H1 (cell line): ENCODE data around the gene CAPN13. TPM values are rescaled to one million over a fixed set of nuclear protein-coding genes. Genes with fewer than 3 reads are reported as not detected.

ENCODE experiments used
- CTCF ChIA-PET: fragments of 300-600 bp; sonication (Branson Sonifier 250); formaldehyde crosslinking; loops from one replicate; lab custom pipeline; 2021; ENCODE audit not compliant: partially characterized antibody; lab: Charles Lee
- POLR2A ChIA-PET: fragments of 300-600 bp; sonication (Branson Sonifier 250); formaldehyde crosslinking; loops from one replicate; lab custom pipeline; 2021; ENCODE audit warnings: inconsistent platforms; ENCODE audit not compliant: partially characterized antibody; lab: Charles Lee
- DNase-seq, 2 experiments: peaks; one replicate each; pipeline versions ENCODE4 v3.0.0 to v3.0.0-alpha.2; 2010 to 2022; ENCODE audit warnings: low spot score in 2 of 2, low read depth in 1 of 2, mixed read lengths in 1 of 2
- FAIRE-seq: peaks from 2 replicates; lab custom pipeline; 2011; peaks lifted over from hg19 to GRCh38; lab: Jason Lieb, UNC
- H2AFZ ChIP-seq: 2 replicates; pipeline ENCODE4 v1.8.1; 2012; ENCODE audit warnings: low read length, inconsistent platforms
- H2AK5ac ChIP-seq: 2 replicates; pipeline ENCODE4 v1.6.1; 2013; ENCODE audit warnings: low read depth, low read length
- H2BK120ac ChIP-seq: replicated peaks from 2 replicates; pipeline ENCODE3; 2013; ENCODE audit warnings: low read depth, low read length, inconsistent platforms
- H2BK12ac ChIP-seq: 2 replicates; pipeline ENCODE4 v1.6.1; 2013; ENCODE audit warnings: low read depth, low read length
- H2BK15ac ChIP-seq: 2 replicates; pipeline ENCODE4 v1.6.1; 2013; ENCODE audit warnings: low read length
- H2BK20ac ChIP-seq: 2 replicates; pipeline ENCODE4 v1.6.1; 2013; ENCODE audit warnings: low read length
- H2BK5ac ChIP-seq: 2 replicates; pipeline ENCODE4 v1.6.1; 2013; ENCODE audit warnings: low read depth, low read length
- H3K14ac ChIP-seq: 2 replicates; pipeline ENCODE4 v1.6.1; 2013; ENCODE audit warnings: inconsistent platforms; ENCODE audit not compliant: insufficient read length
- H3K18ac ChIP-seq: 2 replicates; pipeline ENCODE4 v1.6.1; 2013; ENCODE audit warnings: low read length; ENCODE audit errors: extremely low read depth
- H3K23ac ChIP-seq: 2 replicates; pipeline ENCODE4 v1.6.1; 2013; ENCODE audit warnings: inconsistent platforms; ENCODE audit not compliant: insufficient read length
- H3K23me2 ChIP-seq: 2 replicates; pipeline ENCODE4 v1.6.1; 2013; ENCODE audit warnings: low read depth, low read length
- H3K27ac ChIP-seq: 2 replicates; pipeline ENCODE4 v1.6.1; 2011; ENCODE audit warnings: low read depth, low read length, inconsistent platforms
- H3K27me3 ChIP-seq, 4 experiments: replicated peaks in 1 of 4; 1 replicate in 1 of 4; 2 replicates in 3 of 4; pipeline versions ENCODE4 v1.6.1 to v1.8.1; 2011 to 2013; ENCODE audit warnings: low read length in 3 of 4, mild to moderate bottlenecking in 3 of 4, inconsistent platforms in 2 of 4, mixed read lengths in 2 of 4, moderate library complexity in 1 of 4; ENCODE audit not compliant: control insufficient read depth in 3 of 4, insufficient read depth in 3 of 4; ENCODE audit errors: extremely low read depth in 1 of 4
- H3K36me3 ChIP-seq, 4 experiments: 2 replicates each; pipeline versions ENCODE4 v1.6.1 to v1.8.1; 2011 to 2013; ENCODE audit warnings: mild to moderate bottlenecking in 4 of 4, low read length in 3 of 4, moderate library complexity in 2 of 4, control low read depth in 1 of 4, inconsistent platforms in 1 of 4; ENCODE audit not compliant: insufficient read depth in 4 of 4, control insufficient read depth in 2 of 4
- H3K4ac ChIP-seq: replicated peaks from 2 replicates; pipeline ENCODE3; 2013; ENCODE audit warnings: low read length, low read depth, mixed read lengths, inconsistent platforms; ENCODE audit not compliant: insufficient read length
- H3K4me1 ChIP-seq, 4 experiments: replicated peaks in 1 of 4; 1 replicate in 1 of 4; 2 replicates in 3 of 4; pipeline versions ENCODE4 v1.6.1 to v1.8.1; 2011 to 2013; ENCODE audit warnings: low read length in 3 of 4, inconsistent platforms in 2 of 4, mixed read lengths in 1 of 4; ENCODE audit not compliant: insufficient read depth in 4 of 4, control insufficient read depth in 3 of 4
- H3K4me2 ChIP-seq, 2 experiments: 2 replicates each; pipeline versions ENCODE4 v1.6.1 to v1.8.1; 2011 to 2013; ENCODE audit warnings: low read depth in 2 of 2, low read length in 2 of 2, control low read depth in 1 of 2, inconsistent platforms in 1 of 2, mild to moderate bottlenecking in 1 of 2; ENCODE audit not compliant: insufficient read depth in 1 of 2
- H3K4me3 ChIP-seq, 4 experiments: fragments of 200-600, 300-600 bp in 1 of 4; sonication (generic), shearing (Covaris generic), sonication (Bioruptor Twin) in 1 of 4; 2 replicates each; pipeline versions ENCODE4 v1.5.1 to v1.8.1; 2011 to 2016; ENCODE audit warnings: low read length in 4 of 4, low read depth in 3 of 4, control low read depth in 2 of 4, inconsistent platforms in 2 of 4, mild to moderate bottlenecking in 2 of 4, mixed read lengths in 1 of 4, moderate library complexity in 1 of 4; ENCODE audit not compliant: insufficient read depth in 2 of 4; ENCODE audit errors: extremely low read depth in 1 of 4
- H3K56ac ChIP-seq: replicated peaks from 2 replicates; pipeline ENCODE3; 2013; ENCODE audit warnings: low read depth, mild to moderate bottlenecking, mixed read lengths, low read length, inconsistent platforms; ENCODE audit not compliant: insufficient read length
- H3K79me1 ChIP-seq: 2 replicates; pipeline ENCODE4 v1.6.1; 2013; ENCODE audit warnings: low read depth, low read length, control low read depth
- H3K79me2 ChIP-seq, 2 experiments: 2 replicates each; pipeline versions ENCODE4 v1.6.1 to v1.8.1; 2012 to 2013; ENCODE audit warnings: low read length in 2 of 2, mild to moderate bottlenecking in 2 of 2, inconsistent platforms in 1 of 2; ENCODE audit not compliant: insufficient read depth in 2 of 2, control insufficient read depth in 1 of 2
- H3K9ac ChIP-seq, 4 experiments: replicated peaks in 1 of 4; 1 replicate in 1 of 4; 2 replicates in 3 of 4; pipeline versions ENCODE4 v1.6.1 to v1.8.1; 2011 to 2013; ENCODE audit warnings: low read depth in 3 of 4, low read length in 3 of 4, control low read depth in 2 of 4, mild to moderate bottlenecking in 2 of 4, moderate library complexity in 2 of 4, inconsistent platforms in 1 of 4; ENCODE audit errors: extremely low read depth in 1 of 4
- H3K9me3 ChIP-seq, 2 experiments: 2 replicates each; pipeline versions ENCODE4 v1.6.1 to v1.8.1; 2012 to 2013; ENCODE audit warnings: mild to moderate bottlenecking in 2 of 2, moderate library complexity in 2 of 2, control low read depth in 1 of 2, inconsistent platforms in 1 of 2, low read depth in 1 of 2, low read length in 1 of 2, mixed read lengths in 1 of 2; ENCODE audit not compliant: insufficient read depth in 2 of 2
- H4K20me1 ChIP-seq, 2 experiments: replicated peaks in 1 of 2; 2 replicates each; pipeline versions ENCODE3 to v1.8.1; 2011 to 2013; ENCODE audit warnings: inconsistent platforms in 2 of 2, low read length in 2 of 2, mild to moderate bottlenecking in 1 of 2; ENCODE audit not compliant: insufficient read depth in 2 of 2, control insufficient read depth in 1 of 2
- H4K5ac ChIP-seq: 2 replicates; pipeline ENCODE4 v1.6.1; 2013; ENCODE audit warnings: low read length, low read depth, mixed read lengths, inconsistent platforms; ENCODE audit not compliant: insufficient read length
- H4K8ac ChIP-seq: 2 replicates; pipeline ENCODE4 v1.8.0; 2013; ENCODE audit warnings: mild to moderate bottlenecking, moderate library complexity, low read length, inconsistent platforms; ENCODE audit not compliant: insufficient read depth; ENCODE audit errors: extremely low read depth
- H4K91ac ChIP-seq: replicated peaks from 2 replicates; pipeline ENCODE3; 2013; ENCODE audit warnings: low read length, mixed read lengths, inconsistent platforms; ENCODE audit not compliant: insufficient read length
- ASH2L ChIP-seq: fragments of 200-600, 300-600 bp; sonication (generic); IDR thresholded peaks from one replicate; pipeline ENCODE4 v1.7.1; 2017; ENCODE audit warnings: low read length
- BACH1 ChIP-seq: IDR thresholded peaks from 2 replicates; pipeline ENCODE4 v1.6.1; 2012; ENCODE audit warnings: low read length, improper control_type of control experiment
- CBX8 ChIP-seq: fragments of 300-800, 300-1000 bp; sonication (generic); IDR thresholded peaks from 2 replicates; pipeline ENCODE4 v1.7.1; 2016; ENCODE audit warnings: low read depth, low read length, borderline replicate concordance
- CEBPB ChIP-seq: IDR thresholded peaks from 2 replicates; pipeline ENCODE4 v1.6.1; 2012; ENCODE audit warnings: low read depth, low read length
- EGR1 ChIP-seq: IDR thresholded peaks from 2 replicates; pipeline ENCODE4 v1.6.1; 2011; ENCODE audit warnings: low read depth, low read length, borderline replicate concordance
- GABPA ChIP-seq: IDR thresholded peaks from 2 replicates; pipeline ENCODE4 v1.6.1; 2011; ENCODE audit warnings: mild to moderate bottlenecking, low read length, moderate library complexity, borderline replicate concordance; ENCODE audit not compliant: insufficient read depth
- KDM1A ChIP-seq: fragments of 200-600, 300-600 bp; sonication (generic); IDR thresholded peaks from 2 replicates; pipeline ENCODE4 v1.7.1; 2016; ENCODE audit warnings: mild to moderate bottlenecking, low read length, borderline replicate concordance
- NRF1 ChIP-seq: IDR thresholded peaks from 2 replicates; pipeline ENCODE4 v1.6.1; 2011; ENCODE audit warnings: mild to moderate bottlenecking, low read depth, low read length, improper control_type of control experiment
- POLR2A ChIP-seq, 2 experiments: IDR thresholded peaks; 1 replicate in 1 of 2; 2 replicates in 1 of 2; pipeline ENCODE4 v1.6.1; 2011; ENCODE audit warnings: low read depth in 2 of 2, low read length in 2 of 2, mild to moderate bottlenecking in 2 of 2; ENCODE audit errors: control extremely low read depth in 1 of 2
- SIX5 ChIP-seq: IDR thresholded peaks from 2 replicates; pipeline ENCODE4 v1.6.1; 2011; ENCODE audit warnings: mild to moderate bottlenecking, low read depth, low read length
- TAF7 ChIP-seq: optimal IDR thresholded peaks from 2 replicates; pipeline ENCODE3; 2011; ENCODE audit warnings: low read depth, mild to moderate bottlenecking, inconsistent platforms, low read length, moderate library complexity, borderline replicate concordance
- TBP ChIP-seq: IDR thresholded peaks from 2 replicates; pipeline ENCODE4 v1.6.1; 2011; ENCODE audit warnings: low read depth, low read length, improper control_type of control experiment
- TEAD4 ChIP-seq: IDR thresholded peaks from 2 replicates; pipeline ENCODE4 v1.6.1; 2012; ENCODE audit warnings: low read depth, low read length, inconsistent platforms, mixed read lengths
- WGBS, 2 experiments: shearing (Covaris generic) in 1 of 2; methylation state at CpG; one replicate each; pipeline versions ENCODE4 v1.1.6 to v1.1.7; 2013 to 2015; ENCODE audit warnings: low lambda C conversion rate in 2 of 2, mixed read lengths in 2 of 2, inconsistent platforms in 1 of 2, low coverage in 1 of 2, missing lambda C conversion rate in 1 of 2; ENCODE audit not compliant: insufficient replicate concordance in 2 of 2, insufficient coverage in 1 of 2, insufficient read length in 1 of 2; ENCODE audit errors: extremely low coverage in 1 of 2, missing lambda C conversion rate in 1 of 2; 5-methylcytosine and 5-hydroxymethylcytosine counted together
- polyA plus RNA-seq, 7 experiments: library from polyadenylated mRNA; depleted of rRNA in 3 of 7; stranded (reverse) in 5 of 7; unstranded in 2 of 7; fragments of >200 nt in 5 of 7; fragments of 200-250 nt in 2 of 7; gene quantifications; 1 replicate in 5 of 7; 2 replicates in 1 of 7; 4 replicates in 1 of 7; pipeline versions ENCODE4 v1.2.1 to v1.2.3, GENCODE V29; 2011 to 2013; ENCODE audit warnings: missing spikeins in 2 of 7, mixed read lengths in 2 of 7
- total RNA-seq: library from RNA; stranded (reverse); fragmentation: NEBNext Ultra II Directional; extraction: Animal tissue kit (Norgen Biotek cat#: 25700); gene quantifications from 2 replicates; pipeline ENCODE4 v1.2.1, GENCODE V29; 2021
- TF ChIP-seq, protein P1 (sequence below): IDR thresholded peaks from 2 replicates; pipeline ENCODE4 v1.6.1; 2012; ENCODE audit warnings: inconsistent platforms

Gene CAPN13
- total and polyA plus RNA-seq, 2 of the 8 experiments (the other 6 are each of a cell fraction or from before 2014, with no cell fraction given), result 2.4 TPM

DNA sequence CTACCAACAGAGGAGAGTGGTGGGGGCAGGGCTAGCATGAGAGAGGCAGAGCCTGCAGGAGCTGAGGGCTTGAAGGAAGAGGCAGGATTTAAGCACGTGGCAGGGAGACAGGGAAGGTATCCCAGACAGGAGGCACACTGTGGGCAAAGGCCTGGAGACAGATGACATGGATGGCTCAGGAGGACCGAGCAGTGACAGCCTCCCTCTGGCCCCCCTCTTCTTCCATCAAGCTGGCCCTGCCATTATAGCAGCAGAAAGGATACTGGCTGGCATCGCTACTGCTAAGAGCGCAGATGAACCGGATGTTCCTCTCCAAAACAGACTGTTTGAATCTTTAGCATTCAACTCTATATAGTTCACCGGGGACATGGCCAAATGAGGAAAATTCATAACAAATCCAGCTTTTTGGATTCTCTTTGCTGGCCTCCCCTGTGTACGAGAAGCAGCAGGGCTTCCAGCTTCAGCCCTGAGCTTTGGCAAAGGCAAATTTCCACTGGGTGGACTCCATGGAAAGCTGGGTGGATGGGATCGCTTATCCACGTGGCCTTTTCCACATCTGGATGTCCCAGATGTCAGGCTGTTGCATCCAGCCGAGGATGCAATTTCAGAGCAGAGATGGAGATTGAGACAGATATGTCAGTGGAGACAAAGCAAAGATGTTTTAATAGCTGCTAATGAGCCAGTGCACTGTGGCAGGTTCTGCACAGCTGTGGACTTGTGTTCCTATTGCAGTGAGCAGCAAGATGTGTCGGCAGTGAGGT is 36.2 kb downstream of the CAPN13 start:
- Histone ChIP-seq H3K14ac (no peak overlapping the region), H4K20me1 (no peaks in the 10 kb centered on the region), H3K79me2 (no peaks in the 10 kb centered on the region), H3K56ac (no peak overlapping the region), H3K79me1 (no peaks in the 10 kb centered on the region), H3K23ac (no peak overlapping the region), H3K27me3 (no peaks in the 10 kb centered on the region), H4K8ac (no peak overlapping the region; the same call in 1 of the 2 replicates), H2BK15ac (no peak overlapping the region), H2AK5ac (no peak overlapping the region), H3K4me1 (no peaks in the 10 kb centered on the region), H3K4ac (no peak overlapping the region), H2BK12ac (no peak overlapping the region), H3K23me2 (no peaks in the 10 kb centered on the region), H3K27ac (no peak overlapping the region), H3K9ac (no peak overlapping the region), H2BK120ac (no peak overlapping the region), H4K5ac (no peak overlapping the region), H4K91ac (no peak overlapping the region), H2BK5ac (no peak overlapping the region), H2AFZ (no peak overlapping the region), H2BK20ac (no peak overlapping the region), H3K4me2 (no peak overlapping the region), H3K4me3 (no peak overlapping the region), H3K18ac (no peak overlapping the region), H3K9me3 (no peaks in the 10 kb centered on the region), H3K36me3 (no peaks in the 10 kb centered on the region)
- POLR2A ChIA-PET, result interaction anchor here (1.6 kb wide), 1 partner anchor 10 kb away, joined by 3 read pairs; no protein-coding TSS in a partner anchor
- WGBS, 2 experiments, result 92% methylated on average over 11 of the region's 11 CpGs; no CpG with 5 or more reads in 1 of the 2 experiments
- DNase-seq (no peak), FAIRE-seq (no peak)
- CTCF ChIA-PET, result interaction anchor here (1.4 kb wide), 1 partner anchor 9 kb away, joined by 3 read pairs; no protein-coding TSS in a partner anchor
- no peak for TF ChIP-seq BACH1
- no peak for TF ChIP-seq TAF7
- no peak for TF ChIP-seq TEAD4
- TF ChIP-seq, protein P1, sequence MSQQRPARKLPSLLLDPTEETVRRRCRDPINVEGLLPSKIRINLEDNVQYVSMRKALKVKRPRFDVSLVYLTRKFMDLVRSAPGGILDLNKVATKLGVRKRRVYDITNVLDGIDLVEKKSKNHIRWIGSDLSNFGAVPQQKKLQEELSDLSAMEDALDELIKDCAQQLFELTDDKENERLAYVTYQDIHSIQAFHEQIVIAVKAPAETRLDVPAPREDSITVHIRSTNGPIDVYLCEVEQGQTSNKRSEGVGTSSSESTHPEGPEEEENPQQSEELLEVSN, result no peak
- no peak for TF ChIP-seq SIX5
- TF ChIP-seq GABPA, result no peak
- no peak for TF ChIP-seq KDM1A
- TF ChIP-seq NRF1, result no peak
- no peak for TF ChIP-seq EGR1
- TF ChIP-seq CBX8, result no peak
- TF ChIP-seq POLR2A (IDR thresholded peaks at IDR 0.05; ENCODE audit: control extremely low read depth in 1 of 2, low read depth in 2 of 2, low read length in 2 of 2), result no peak
- TF ChIP-seq ASH2L, result no peak
- TF ChIP-seq CEBPB, result no peak
- no peak for TF ChIP-seq TBP
